ENCODE results near the gene CAMK2A. TPM values are rescaled to one million over a fixed set of nuclear protein-coding genes. Genes with fewer than 3 reads are reported as not detected.

The CAMK2A gene
- total and polyA plus RNA-seq, 2 experiments from 2014 or later: 1.2 to 2.6 TPM

Other genes starting within 250 kb of the CAMK2A start
- gene CSF1R, start 203.2 kb downstream of the CAMK2A start, total RNA-seq: 4.5 and 4.7 TPM in 2 replicates
- gene CSF1R, start 203.2 kb downstream of the CAMK2A start, polyA plus RNA-seq: 3.6 and 5.1 TPM in 2 replicates
- 36.8 and 55.1 TPM in 2 replicates for gene PDGFRB, start 133.9 kb downstream of the CAMK2A start, total RNA-seq
- gene PDGFRB, start 133.9 kb downstream of the CAMK2A start, polyA plus RNA-seq: 55.2 and 62.9 TPM in 2 replicates
- gene CDX1, start 123.0 kb downstream of the CAMK2A start, total RNA-seq: 54.6 and 58.2 TPM in 2 replicates
- gene CDX1, start 123.0 kb downstream of the CAMK2A start, polyA plus RNA-seq: 43.3 and 46.9 TPM in 2 replicates
- 0.88 and 1.1 TPM in 2 replicates for gene SLC6A7, start 99.7 kb downstream of the CAMK2A start, total RNA-seq
- 0.39 and 0.99 TPM in 2 replicates for gene SLC6A7, start 99.7 kb downstream of the CAMK2A start, polyA plus RNA-seq
- gene ARSI, start 13.1 kb upstream of the CAMK2A start, total RNA-seq: 18.4 and 27.9 TPM in 2 replicates
- gene ARSI, start 13.1 kb upstream of the CAMK2A start, polyA plus RNA-seq: 27.1 and 42.8 TPM in 2 replicates
- gene TCOF1, start 67.9 kb upstream of the CAMK2A start, total RNA-seq: 19.9 and 21.2 TPM in 2 replicates
- gene TCOF1, start 67.9 kb upstream of the CAMK2A start, polyA plus RNA-seq: 22.5 and 24.0 TPM in 2 replicates
- gene CD74, start 123.1 kb upstream of the CAMK2A start, total RNA-seq: 51.1 and 57.2 TPM in 2 replicates
- 103 and 107 TPM in 2 replicates for gene CD74, start 123.1 kb upstream of the CAMK2A start, polyA plus RNA-seq
- gene RPS14, start 160.0 kb upstream of the CAMK2A start, total RNA-seq: 2,319 and 2,589 TPM in 2 replicates
- 1,067 and 1,087 TPM in 2 replicates for gene RPS14, start 160.0 kb upstream of the CAMK2A start, polyA plus RNA-seq
- 66.7 and 85.1 TPM in 2 replicates for gene NDST1, start 218.4 kb upstream of the CAMK2A start, total RNA-seq
- 30.2 and 42.5 TPM in 2 replicates for gene NDST1, start 218.4 kb upstream of the CAMK2A start, polyA plus RNA-seq